ENCODE results near the gene SCLT1. TPM values are rescaled to one million over a fixed set of nuclear protein-coding genes. Genes with fewer than 3 reads are reported as not detected.

Gene SCLT1
- total RNA-seq, 3 donors from 2014 or later: 11.5 to 23.6 (median 18.7) TPM

- peaks cover 4% of the 10 kb centered on the region for H3K36me3 ChIP-seq
- H3K9me3 ChIP-seq: no peaks in the 10 kb centered on the region
- no peaks in the 10 kb centered on the region for H3K27me3 ChIP-seq
- no peak for DNase-seq (ENCODE audit: low spot score in 2 of 2)
- H3K27ac ChIP-seq: no peak overlapping the region
- H3K4me1 ChIP-seq: no peaks in the 10 kb centered on the region
- TF ChIP-seq POLR2A (IDR thresholded peaks at IDR 0.05) (no peak), POLR2AphosphoS5 (IDR thresholded peaks at IDR 0.05) (no peak)
- TF ChIP-seq, protein P1, sequence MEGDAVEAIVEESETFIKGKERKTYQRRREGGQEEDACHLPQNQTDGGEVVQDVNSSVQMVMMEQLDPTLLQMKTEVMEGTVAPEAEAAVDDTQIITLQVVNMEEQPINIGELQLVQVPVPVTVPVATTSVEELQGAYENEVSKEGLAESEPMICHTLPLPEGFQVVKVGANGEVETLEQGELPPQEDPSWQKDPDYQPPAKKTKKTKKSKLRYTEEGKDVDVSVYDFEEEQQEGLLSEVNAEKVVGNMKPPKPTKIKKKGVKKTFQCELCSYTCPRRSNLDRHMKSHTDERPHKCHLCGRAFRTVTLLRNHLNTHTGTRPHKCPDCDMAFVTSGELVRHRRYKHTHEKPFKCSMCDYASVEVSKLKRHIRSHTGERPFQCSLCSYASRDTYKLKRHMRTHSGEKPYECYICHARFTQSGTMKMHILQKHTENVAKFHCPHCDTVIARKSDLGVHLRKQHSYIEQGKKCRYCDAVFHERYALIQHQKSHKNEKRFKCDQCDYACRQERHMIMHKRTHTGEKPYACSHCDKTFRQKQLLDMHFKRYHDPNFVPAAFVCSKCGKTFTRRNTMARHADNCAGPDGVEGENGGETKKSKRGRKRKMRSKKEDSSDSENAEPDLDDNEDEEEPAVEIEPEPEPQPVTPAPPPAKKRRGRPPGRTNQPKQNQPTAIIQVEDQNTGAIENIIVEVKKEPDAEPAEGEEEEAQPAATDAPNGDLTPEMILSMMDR (IDR thresholded peaks at IDR 0.05): no peak
- intact Hi-C loops (cut with DNase I; ENCODE audit: low total_unique reads): no loop called here
- H3K4me3 ChIP-seq: no peak overlapping the region
Measured at GRCh38 chr4:129110931-129111330, 17.6 kb upstream of the SCLT1 start.

GRCh38 chr4:129109965-129110824 is 16.9 kb upstream of the SCLT1 start:
- no peak for DNase-seq (ENCODE audit: low spot score in 2 of 2)
- no peaks in the 10 kb centered on the region for H3K4me1 ChIP-seq
- H3K27me3 ChIP-seq: no peaks in the 10 kb centered on the region
- H3K4me3 ChIP-seq: no peak overlapping the region
- H3K9me3 ChIP-seq: no peaks in the 10 kb centered on the region
- TF ChIP-seq, protein P1 (IDR thresholded peaks at IDR 0.05): no peak
- TF ChIP-seq POLR2A (IDR thresholded peaks at IDR 0.05): no peak
- TF ChIP-seq POLR2AphosphoS5 (IDR thresholded peaks at IDR 0.05): no peak
- intact Hi-C loops (cut with DNase I; ENCODE audit: low total_unique reads): no loop called here
- no peak overlapping the region for H3K27ac ChIP-seq
- H3K36me3 ChIP-seq: peaks cover 4% of the 10 kb centered on the region

DNA sequence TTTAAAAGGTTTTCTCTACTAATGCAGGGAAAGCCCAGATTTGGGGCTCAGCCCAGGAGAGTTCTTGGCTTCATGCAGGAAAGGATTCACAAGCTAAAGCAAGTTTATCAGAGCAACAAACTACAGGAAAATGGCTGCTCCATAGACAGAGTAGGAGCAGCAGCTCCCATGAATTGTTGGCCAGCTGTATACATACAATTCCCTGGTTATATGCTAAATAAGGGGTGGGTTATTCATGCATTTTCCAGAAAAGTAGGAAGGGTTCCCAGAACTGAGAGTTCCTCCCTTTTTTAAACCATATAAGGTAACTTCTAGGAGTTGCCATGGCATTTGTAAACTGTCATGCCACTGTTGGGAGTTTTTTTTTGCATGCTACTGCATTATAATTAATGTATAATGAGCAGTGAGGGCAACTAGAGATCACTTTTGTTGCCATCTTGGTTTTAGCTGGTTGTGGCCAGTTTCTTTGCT is 5.2 kb upstream of the SCLT1 start:
- H3K27me3 ChIP-seq: no peaks in the 10 kb centered on the region
- H3K36me3 ChIP-seq: no peaks in the 10 kb centered on the region
- H3K9me3 ChIP-seq: no peaks in the 10 kb centered on the region
- no peak for DNase-seq (ENCODE audit: low spot score in 2 of 2)
- intact Hi-C loops (cut with DNase I; ENCODE audit: low total_unique reads): no loop called here
- H3K4me1 ChIP-seq: no peaks in the 10 kb centered on the region
- H3K27ac ChIP-seq: no peak overlapping the region
- H3K4me3 ChIP-seq: no peak overlapping the region
- TF ChIP-seq POLR2AphosphoS5 (IDR thresholded peaks at IDR 0.05) (no peak), POLR2A (IDR thresholded peaks at IDR 0.05) (no peak)
- TF ChIP-seq, protein P1 (IDR thresholded peaks at IDR 0.05): no peak

DNA sequence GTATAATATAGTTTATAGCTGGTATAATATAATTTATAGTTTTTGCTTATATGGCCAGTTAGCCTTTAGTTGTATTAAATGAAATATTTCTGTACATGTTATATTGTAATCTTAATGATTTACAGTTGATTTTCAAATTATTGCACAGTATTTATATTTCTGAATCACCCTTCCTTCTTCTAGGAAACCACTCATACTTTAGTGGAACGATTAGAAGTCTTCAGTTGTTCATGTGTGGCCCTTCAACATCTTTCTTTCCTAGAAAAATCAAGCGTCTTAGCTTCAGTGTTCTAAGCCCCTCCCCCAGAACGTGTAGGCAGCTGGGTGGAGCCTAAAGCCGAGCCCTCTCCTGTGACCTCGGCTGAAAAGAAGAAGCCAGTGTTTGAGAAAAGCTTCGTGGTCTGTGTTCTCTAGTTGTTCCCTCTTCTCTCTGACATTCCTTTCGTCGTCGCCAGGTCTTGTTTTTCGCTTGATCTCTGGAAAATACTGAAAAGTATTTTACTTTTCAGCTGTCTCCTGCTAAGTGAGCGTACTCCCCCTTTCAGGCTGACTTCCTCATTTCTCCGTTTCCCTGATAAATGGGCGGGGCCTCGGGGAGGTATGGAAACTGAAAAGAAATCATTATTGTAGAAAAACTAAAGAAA is 2.6 kb upstream of the SCLT1 start, which contains the start of gene C4orf33:
Gene C4orf33, plus strand, starts transcription at position 342 of the 644 bp plus-strand sequence. CDS start 6,459 bp downstream, outside the sequence.
- intact Hi-C loops (cut with DNase I; ENCODE audit: low total_unique reads): no loop called here
- DNase-seq (ENCODE audit: low spot score in 2 of 2): peak; percentile 60 to 66
- TF ChIP-seq POLR2AphosphoS5 (IDR thresholded peaks at IDR 0.05) (peak in 2 of 3 donors; percentile 40 to 49), POLR2A (IDR thresholded peaks at IDR 0.05) (no peak)
- TF ChIP-seq, protein P1 (IDR thresholded peaks at IDR 0.05): no peak
- Histone ChIP-seq H3K4me3 (peak within 1 kb of the TSS; percentile 50 to 73 (median 63)), H3K4me1 (peaks cover 0 to 4% of the 10 kb centered on the region in 2 donors), H3K27ac (peak within 1 kb of the TSS; percentile 86 to 92), H3K36me3 (no peaks in the 10 kb centered on the region), H3K9me3 (no peaks in the 10 kb centered on the region), H3K27me3 (no peaks in the 10 kb centered on the region)

Measured in breast epithelium (tissue), 4 donors.